Panc1 (cell line): ENCODE results near the gene GPBP1L1. TPM values are rescaled to one million over a fixed set of nuclear protein-coding genes. Genes with fewer than 3 reads are reported as not detected.

Experiments
- ATAC-seq: fragments of 200-7000 bp; cut with Tn5 transposase; 2 replicates; pipeline ENCODE4 v1.9.1; 2020; ENCODE audit warnings: mild to moderate bottlenecking, moderate library complexity
- BruUV-seq: library from RNA; stranded (reverse); fragments of 400-500 nt; replicated peaks from 2 replicates; lab custom pipeline; 2021; lab: Mats Ljungman, UMichigan
- CTCF ChIA-PET: fragments of 300-600 bp; sonication (Branson Sonifier 250); formaldehyde crosslinking; loops from one replicate; lab custom pipeline; 2022; ENCODE audit warnings: antibody characterized with exemption; lab: Charles Lee
- POLR2A ChIA-PET: fragments of 300-600 bp; sonication (Branson Sonifier 250); formaldehyde crosslinking; loops from one replicate; lab custom pipeline; 2022; ENCODE audit warnings: antibody characterized with exemption; lab: Charles Lee
- DNase-seq: peaks from one replicate; pipeline ENCODE4 v3.0.0-alpha.2; 2010; ENCODE audit warnings: low read depth, low spot score
- H3K27ac ChIP-seq: 2 replicates; pipeline ENCODE4 v1.5.1; 2011; ENCODE audit warnings: mild to moderate bottlenecking, low read length, inconsistent platforms
- H3K27me3 ChIP-seq: fragments of 200-500 bp; sonication (Bioruptor generic); 2 replicates; pipeline ENCODE4 v1.6.0; 2014; ENCODE audit warnings: low read length, inconsistent platforms; ENCODE audit not compliant: control insufficient read depth, insufficient read depth
- H3K36me3 ChIP-seq: fragments of 200-500 bp; sonication (Bioruptor generic); 2 replicates; pipeline ENCODE4 v1.5.1; 2014; ENCODE audit warnings: inconsistent platforms, mild to moderate bottlenecking, low read length, moderate library complexity; ENCODE audit not compliant: control insufficient read depth, insufficient read depth
- H3K4me1 ChIP-seq: 2 replicates; pipeline ENCODE4 v1.5.1; 2011; ENCODE audit warnings: inconsistent platforms, mild to moderate bottlenecking, low read length, moderate library complexity; ENCODE audit not compliant: control insufficient read depth, insufficient read depth
- H3K4me3 ChIP-seq, 2 experiments: 2 replicates each; pipeline ENCODE4 v1.5.1; 2011 to 2012; ENCODE audit warnings: low read depth in 2 of 2, low read length in 2 of 2, mild to moderate bottlenecking in 2 of 2, inconsistent platforms in 1 of 2, moderate library complexity in 1 of 2
- H3K9me3 ChIP-seq: fragments of 200-500 bp; sonication (Bioruptor generic); 2 replicates; pipeline ENCODE4 v1.5.1; 2014; ENCODE audit warnings: low read depth, mild to moderate bottlenecking, inconsistent platforms, low read length, moderate library complexity; ENCODE audit not compliant: control insufficient read depth, insufficient read depth
- POLR2AphosphoS5 ChIP-seq: IDR thresholded peaks from 2 replicates; pipeline ENCODE4 v1.6.1; 2012; ENCODE audit warnings: mild to moderate bottlenecking, low read depth, low read length, moderate library complexity
- SIN3A ChIP-seq: IDR thresholded peaks from 2 replicates; pipeline ENCODE4 v1.6.1; 2012; ENCODE audit warnings: low read depth, mild to moderate bottlenecking, low read length, moderate library complexity, borderline replicate concordance; ENCODE audit not compliant: insufficient read depth
- TCF7L2 ChIP-seq: IDR thresholded peaks from 2 replicates; pipeline ENCODE4 v1.6.1; 2011; ENCODE audit warnings: mild to moderate bottlenecking, low read depth, low read length, inconsistent platforms
- in situ Hi-C: cut with HindIII; loops from 2 replicates; pipeline ENCODE4 v1.10.0; 2016; ENCODE audit warnings: low sequenced_read_pairs, low pct_unique_long_range_greater_than_20kb
- intact Hi-C: fragments of 100-400 bp; cut with micrococcal nuclease; formaldehyde crosslinking; loops from one replicate; pipeline ENCODE4 v1.10.0; 2022; ENCODE audit not compliant: unreplicated experiment
- total RNA-seq: library from RNA; stranded (reverse); gene quantifications from one replicate; pipeline ENCODE4 v1.2.1, GENCODE V29; 2021; ENCODE audit not compliant: unreplicated experiment
- TF ChIP-seq, protein P1 (sequence below): fragments of 450-650 bp; IDR thresholded peaks from 2 replicates; pipeline ENCODE4 v1.5.1; 2017; ENCODE audit warnings: mild to moderate bottlenecking
- TF ChIP-seq, protein P2 (sequence below), 2 experiments: IDR thresholded peaks; 2 replicates each; pipeline ENCODE4 v1.6.1; 2011 to 2012; ENCODE audit warnings: low read depth in 2 of 2, control low read depth in 1 of 2, low read length in 1 of 2, mild to moderate bottlenecking in 1 of 2, moderate library complexity in 1 of 2; ENCODE audit not compliant: insufficient read depth in 1 of 2

GPBP1L1 gene
- total RNA-seq, 1 experiment from 2014 or later, result 130 TPM

DNA sequence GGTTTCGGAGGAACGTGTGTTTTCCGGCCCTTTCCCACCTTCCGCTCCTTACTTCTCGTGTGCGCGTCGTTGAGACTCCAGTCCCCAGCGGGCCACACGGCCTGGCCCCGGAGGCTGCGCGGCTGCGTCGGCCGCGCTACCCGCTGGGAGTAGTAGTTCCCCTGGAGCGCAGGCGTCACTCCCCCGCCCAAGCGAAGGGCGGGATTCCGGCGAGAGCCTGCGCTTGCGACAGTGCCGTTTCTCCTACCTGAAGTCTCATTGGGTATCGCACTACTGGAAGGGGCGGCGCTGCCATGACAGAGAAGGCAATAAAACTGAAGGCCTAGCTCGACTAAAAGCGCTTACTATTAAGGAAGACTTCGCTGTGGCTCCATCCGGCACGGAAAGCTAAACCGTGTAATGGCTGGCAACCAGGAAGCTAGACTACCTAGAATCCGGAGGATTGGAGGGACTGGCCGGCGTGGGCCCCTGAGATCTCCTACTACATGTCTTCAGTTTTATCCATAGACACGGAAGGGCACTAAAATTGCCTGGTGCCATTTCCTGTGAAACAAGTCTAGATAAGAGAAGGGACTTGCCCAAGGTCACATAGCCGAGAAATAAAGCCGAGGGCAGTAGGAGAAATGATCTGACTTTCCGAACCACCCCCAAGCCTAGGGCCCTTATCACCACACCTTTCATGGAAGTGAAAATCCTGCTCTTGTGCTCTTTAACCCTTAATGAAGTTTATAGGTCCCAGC, 851 bp upstream of the GPBP1L1 start:
- Histone ChIP-seq H3K4me3 (peak overlapping the region; percentile 99 to 100), H3K27me3 (no peaks in the 10 kb centered on the region), H3K9me3 (no peaks in the 10 kb centered on the region), H3K4me1 (peaks cover 29% of the 10 kb centered on the region), H3K27ac (peak overlapping the region; percentile 100), H3K36me3 (peaks cover 17% of the 10 kb centered on the region)
- peak; percentile 31; the same call in 1 of the 2 replicates for TF ChIP-seq TCF7L2
- TF ChIP-seq, protein P1, sequence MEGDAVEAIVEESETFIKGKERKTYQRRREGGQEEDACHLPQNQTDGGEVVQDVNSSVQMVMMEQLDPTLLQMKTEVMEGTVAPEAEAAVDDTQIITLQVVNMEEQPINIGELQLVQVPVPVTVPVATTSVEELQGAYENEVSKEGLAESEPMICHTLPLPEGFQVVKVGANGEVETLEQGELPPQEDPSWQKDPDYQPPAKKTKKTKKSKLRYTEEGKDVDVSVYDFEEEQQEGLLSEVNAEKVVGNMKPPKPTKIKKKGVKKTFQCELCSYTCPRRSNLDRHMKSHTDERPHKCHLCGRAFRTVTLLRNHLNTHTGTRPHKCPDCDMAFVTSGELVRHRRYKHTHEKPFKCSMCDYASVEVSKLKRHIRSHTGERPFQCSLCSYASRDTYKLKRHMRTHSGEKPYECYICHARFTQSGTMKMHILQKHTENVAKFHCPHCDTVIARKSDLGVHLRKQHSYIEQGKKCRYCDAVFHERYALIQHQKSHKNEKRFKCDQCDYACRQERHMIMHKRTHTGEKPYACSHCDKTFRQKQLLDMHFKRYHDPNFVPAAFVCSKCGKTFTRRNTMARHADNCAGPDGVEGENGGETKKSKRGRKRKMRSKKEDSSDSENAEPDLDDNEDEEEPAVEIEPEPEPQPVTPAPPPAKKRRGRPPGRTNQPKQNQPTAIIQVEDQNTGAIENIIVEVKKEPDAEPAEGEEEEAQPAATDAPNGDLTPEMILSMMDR, result no peak
- TF ChIP-seq SIN3A, result no peak; the same call in 1 of the 2 replicates
- TF ChIP-seq, protein P2, sequence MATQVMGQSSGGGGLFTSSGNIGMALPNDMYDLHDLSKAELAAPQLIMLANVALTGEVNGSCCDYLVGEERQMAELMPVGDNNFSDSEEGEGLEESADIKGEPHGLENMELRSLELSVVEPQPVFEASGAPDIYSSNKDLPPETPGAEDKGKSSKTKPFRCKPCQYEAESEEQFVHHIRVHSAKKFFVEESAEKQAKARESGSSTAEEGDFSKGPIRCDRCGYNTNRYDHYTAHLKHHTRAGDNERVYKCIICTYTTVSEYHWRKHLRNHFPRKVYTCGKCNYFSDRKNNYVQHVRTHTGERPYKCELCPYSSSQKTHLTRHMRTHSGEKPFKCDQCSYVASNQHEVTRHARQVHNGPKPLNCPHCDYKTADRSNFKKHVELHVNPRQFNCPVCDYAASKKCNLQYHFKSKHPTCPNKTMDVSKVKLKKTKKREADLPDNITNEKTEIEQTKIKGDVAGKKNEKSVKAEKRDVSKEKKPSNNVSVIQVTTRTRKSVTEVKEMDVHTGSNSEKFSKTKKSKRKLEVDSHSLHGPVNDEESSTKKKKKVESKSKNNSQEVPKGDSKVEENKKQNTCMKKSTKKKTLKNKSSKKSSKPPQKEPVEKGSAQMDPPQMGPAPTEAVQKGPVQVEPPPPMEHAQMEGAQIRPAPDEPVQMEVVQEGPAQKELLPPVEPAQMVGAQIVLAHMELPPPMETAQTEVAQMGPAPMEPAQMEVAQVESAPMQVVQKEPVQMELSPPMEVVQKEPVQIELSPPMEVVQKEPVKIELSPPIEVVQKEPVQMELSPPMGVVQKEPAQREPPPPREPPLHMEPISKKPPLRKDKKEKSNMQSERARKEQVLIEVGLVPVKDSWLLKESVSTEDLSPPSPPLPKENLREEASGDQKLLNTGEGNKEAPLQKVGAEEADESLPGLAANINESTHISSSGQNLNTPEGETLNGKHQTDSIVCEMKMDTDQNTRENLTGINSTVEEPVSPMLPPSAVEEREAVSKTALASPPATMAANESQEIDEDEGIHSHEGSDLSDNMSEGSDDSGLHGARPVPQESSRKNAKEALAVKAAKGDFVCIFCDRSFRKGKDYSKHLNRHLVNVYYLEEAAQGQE (IDR thresholded peaks at IDR 0.05; ENCODE audit: insufficient read depth in 1 of 2, low read depth in 2 of 2, low read length in 1 of 2), result no peak; a peak in 2 of 4 replicates
- peak; percentile 18 for TF ChIP-seq POLR2AphosphoS5
- DNase-seq, result peak; percentile 97
- BruUV-seq, result no TSS peak
- POLR2A ChIA-PET, result interaction anchor here (1.0 kb wide), 2 partner anchors 29 to 31 kb away, joined by 3 to 5 read pairs; no protein-coding TSS in a partner anchor
- ATAC-seq, result peak; percentile 93
- in situ Hi-C loops, result loop anchor here (25.0 kb wide), 1 partner anchor 175 kb away; no protein-coding TSS in a partner anchor
- intact Hi-C loops, result loop anchor here (5.0 kb wide), 1 partner anchor 195 kb away; no protein-coding TSS in a partner anchor
- CTCF ChIA-PET, result interaction anchor here (0.6 to 0.7 kb wide), 2 partner anchors 107 to 346 kb away, joined by 3 to 5 read pairs; no protein-coding TSS in a partner anchor

GRCh38 chr1:45686015-45686287, 382 bp downstream of the GPBP1L1 start:
- H3K27me3 ChIP-seq, result no peaks in the 10 kb centered on the region
- H3K4me3 ChIP-seq, result peak overlapping the region; percentile 99 to 100
- DNase-seq, result no peak
- ATAC-seq, result peak; percentile 7
- BruUV-seq, result no TSS peak
- H3K27ac ChIP-seq, result peak overlapping the region; percentile 97
- TF ChIP-seq, protein P1, result no peak
- peak; percentile 27; the same call in 1 of the 2 replicates for TF ChIP-seq SIN3A
- intact Hi-C loops, result loop anchor here (5.0 kb wide), 1 partner anchor 196 kb away; no protein-coding TSS in a partner anchor
- no peaks in the 10 kb centered on the region for H3K9me3 ChIP-seq
- peaks cover 42% of the 10 kb centered on the region for H3K4me1 ChIP-seq
- H3K36me3 ChIP-seq, result peaks cover 17% of the 10 kb centered on the region
- ChIA-PET CTCF (interaction anchor here (0.6 kb wide), 1 partner anchor 236 kb away, joined by 3 read pairs; no protein-coding TSS in a partner anchor), POLR2A (interaction anchor here (0.5 to 1.0 kb wide), 5 partner anchors 9 to 1364 kb away, joined by 3 to 12 read pairs (median 4); no protein-coding TSS in a partner anchor)
- in situ Hi-C loops, result loop anchor here (25.0 kb wide), 1 partner anchor 176 kb away; no protein-coding TSS in a partner anchor
